Ishikawa (cell line): ENCODE results near the gene RLF.
A peak's percentile ranks its signal among the peaks of the same experiment; 100 is the strongest.

ENCODE experiments used
- CEBPB ChIP-seq: IDR thresholded peaks from 2 replicates; pipeline ENCODE4 v1.6.1; 2012
- CREB1 ChIP-seq: IDR thresholded peaks from 2 replicates; pipeline ENCODE4 v1.6.1; 2012; ENCODE audit warnings: low read depth
- EGR1 ChIP-seq: IDR thresholded peaks from 2 replicates; pipeline ENCODE4 v1.6.1; 2012
- EP300 ChIP-seq: IDR thresholded peaks from 2 replicates; pipeline ENCODE4 v1.6.1; 2012; ENCODE audit warnings: borderline replicate concordance
- FOXM1 ChIP-seq: IDR thresholded peaks from 2 replicates; pipeline ENCODE4 v1.6.1; 2012; ENCODE audit warnings: low read depth, borderline replicate concordance
- MAX ChIP-seq: IDR thresholded peaks from 2 replicates; pipeline ENCODE4 v1.6.1; 2012
- NFIC ChIP-seq: IDR thresholded peaks from 2 replicates; pipeline ENCODE4 v1.6.1; 2012
- RAD21 ChIP-seq: IDR thresholded peaks from 2 replicates; pipeline ENCODE4 v1.6.1; 2012; ENCODE audit warnings: low read depth
- REST ChIP-seq: IDR thresholded peaks from 2 replicates; pipeline ENCODE4 v1.6.1; 2012; ENCODE audit warnings: low read depth, mild to moderate bottlenecking
- TAF1 ChIP-seq: IDR thresholded peaks from 2 replicates; pipeline ENCODE4 v1.6.1; 2012; ENCODE audit warnings: low read depth, mild to moderate bottlenecking
- TCF12 ChIP-seq: IDR thresholded peaks from 2 replicates; pipeline ENCODE4 v1.6.1; 2012; ENCODE audit warnings: low read depth
- TEAD4 ChIP-seq: IDR thresholded peaks from 2 replicates; pipeline ENCODE4 v1.6.1; 2012
- USF1 ChIP-seq: IDR thresholded peaks from 2 replicates; pipeline ENCODE4 v1.6.1; 2012
- YY1 ChIP-seq: IDR thresholded peaks from 2 replicates; pipeline ENCODE4 v1.6.1; 2012; ENCODE audit warnings: low read depth
- ZBTB7A ChIP-seq: IDR thresholded peaks from 2 replicates; pipeline ENCODE4 v1.6.1; 2012; ENCODE audit warnings: low read depth

The RLF gene

GRCh38 chr1:40141878-40142535, 19.2 kb upstream of the RLF start:
- TF ChIP-seq MAX: no peak
- no peak for TF ChIP-seq TEAD4
- no peak for TF ChIP-seq EP300
- no peak for TF ChIP-seq REST
- TF ChIP-seq NFIC: no peak
- peak; percentile 46; the same call in 1 of the 2 replicates for TF ChIP-seq CEBPB
- 0 out of 2 replicates have a peak, but pooled peaks have one; percentile 7 for TF ChIP-seq YY1
- no peak for TF ChIP-seq FOXM1
- no peak for TF ChIP-seq USF1
- TF ChIP-seq RAD21: no peak

GRCh38 chr1:40143891-40144575, 17.2 kb upstream of the RLF start:
- TF ChIP-seq RAD21: peak; percentile 89
- no peak for TF ChIP-seq YY1
- peak; percentile 48; the same call in 1 of the 2 replicates for TF ChIP-seq TEAD4
- TF ChIP-seq MAX: 0 out of 2 replicates have a peak, but pooled peaks have one; percentile 32
- TF ChIP-seq TCF12: peak; percentile 28; the same call in 1 of the 2 replicates
- TF ChIP-seq NFIC: peak; percentile 83
- peak; percentile 44; the same call in 1 of the 2 replicates for TF ChIP-seq EP300
- no peak for TF ChIP-seq CREB1

- TF ChIP-seq FOXM1: no peak
- TF ChIP-seq TCF12: no peak
- TF ChIP-seq YY1: no peak
- TF ChIP-seq MAX: no peak
- no peak for TF ChIP-seq ZBTB7A
- TF ChIP-seq USF1: no peak
- TF ChIP-seq EGR1: no peak
- TF ChIP-seq CEBPB: no peak
- no peak for TF ChIP-seq CREB1
- TF ChIP-seq REST: no peak
- no peak for TF ChIP-seq TAF1
- no peak for TF ChIP-seq TEAD4
- TF ChIP-seq EP300: no peak
- TF ChIP-seq RAD21: no peak
Measured at GRCh38 chr1:40151457-40152079, 9.6 kb upstream of the RLF start.

GRCh38 chr1:40153073-40153770, 8.0 kb upstream of the RLF start:
- no peak for TF ChIP-seq REST
- peak; percentile 84 for TF ChIP-seq RAD21
